ENCODE data around the gene LILRA6.
"Not testable (repeated sequence)": the region's sequence is repeated elsewhere in the genome, so short reads cannot be mapped to it uniquely, and the experiment has no call there.

The LILRA6 gene

DNA sequence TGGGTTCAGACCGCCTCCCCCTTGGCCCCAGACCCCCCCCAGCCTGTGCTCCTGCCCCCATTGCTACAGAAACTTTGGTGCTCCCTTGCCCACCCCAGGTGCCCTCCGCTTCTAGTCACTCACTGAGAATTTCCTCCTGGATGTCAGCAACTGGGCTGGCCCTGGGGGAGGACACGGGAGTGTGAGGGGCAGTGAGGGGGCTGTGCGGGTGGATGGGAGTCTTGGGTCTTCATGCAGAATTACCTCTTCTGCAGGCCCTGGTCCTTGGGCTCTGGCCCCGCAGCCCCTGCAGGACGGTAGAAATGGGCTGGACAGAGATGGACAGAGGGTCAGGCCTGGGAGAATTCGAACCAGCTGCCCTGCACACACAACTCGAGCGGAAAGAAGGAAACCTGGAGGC, 9.7 kb upstream of the LILRA6 start:
- ATAC-seq (no peak), DNase-seq (no peak)
- Mint-ChIP-seq H3K4me3 (no peak overlapping the region), H3K4me1 (peaks cover 13% of the 10 kb centered on the region), H3K27me3 (peaks cover 49% of the 10 kb centered on the region), H3K27ac (no peak overlapping the region), H3K9me3 (no peaks in the 10 kb centered on the region)

DNA sequence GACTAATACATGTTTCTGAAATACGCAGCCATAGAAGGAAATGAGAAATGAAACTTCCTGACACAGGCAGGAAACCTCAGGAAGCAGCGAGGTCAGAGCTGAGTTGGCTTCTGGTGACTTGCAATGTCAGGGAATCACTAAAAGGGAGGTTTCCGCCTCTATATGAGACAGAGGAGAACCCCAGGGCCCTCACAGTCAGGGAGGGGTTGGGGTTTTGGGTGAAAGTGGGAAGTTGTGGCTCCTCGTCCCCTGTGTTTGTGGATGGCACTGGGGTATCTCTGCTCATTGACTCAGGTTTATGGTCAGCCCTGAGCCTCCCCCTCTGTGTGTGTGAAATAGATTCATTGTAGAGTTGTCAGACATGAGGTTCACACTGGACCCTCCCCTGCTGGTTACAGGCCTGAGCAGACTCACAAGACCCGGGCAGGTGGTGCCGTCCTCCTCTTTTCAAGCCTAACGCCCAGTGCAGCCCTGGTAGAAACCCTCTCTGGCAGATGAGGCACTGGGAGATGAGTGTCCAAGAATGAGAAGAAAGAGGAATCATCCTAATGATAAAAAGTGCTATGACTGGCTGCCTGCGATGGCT, 5.5 kb upstream of the LILRA6 start:
- Mint-ChIP-seq H3K4me1 (peaks cover 23% of the 10 kb centered on the region), H3K9me3 (no peaks in the 10 kb centered on the region), H3K27me3 (peaks cover 26% of the 10 kb centered on the region), H3K4me3 (peak overlapping the region; percentile 3 to 34), H3K27ac (peak overlapping the region in 1 of 2 donors; percentile 3)
- DNase-seq: peak in 1 of 2 donors; percentile 74
- ATAC-seq: peak; percentile 95

DNA sequence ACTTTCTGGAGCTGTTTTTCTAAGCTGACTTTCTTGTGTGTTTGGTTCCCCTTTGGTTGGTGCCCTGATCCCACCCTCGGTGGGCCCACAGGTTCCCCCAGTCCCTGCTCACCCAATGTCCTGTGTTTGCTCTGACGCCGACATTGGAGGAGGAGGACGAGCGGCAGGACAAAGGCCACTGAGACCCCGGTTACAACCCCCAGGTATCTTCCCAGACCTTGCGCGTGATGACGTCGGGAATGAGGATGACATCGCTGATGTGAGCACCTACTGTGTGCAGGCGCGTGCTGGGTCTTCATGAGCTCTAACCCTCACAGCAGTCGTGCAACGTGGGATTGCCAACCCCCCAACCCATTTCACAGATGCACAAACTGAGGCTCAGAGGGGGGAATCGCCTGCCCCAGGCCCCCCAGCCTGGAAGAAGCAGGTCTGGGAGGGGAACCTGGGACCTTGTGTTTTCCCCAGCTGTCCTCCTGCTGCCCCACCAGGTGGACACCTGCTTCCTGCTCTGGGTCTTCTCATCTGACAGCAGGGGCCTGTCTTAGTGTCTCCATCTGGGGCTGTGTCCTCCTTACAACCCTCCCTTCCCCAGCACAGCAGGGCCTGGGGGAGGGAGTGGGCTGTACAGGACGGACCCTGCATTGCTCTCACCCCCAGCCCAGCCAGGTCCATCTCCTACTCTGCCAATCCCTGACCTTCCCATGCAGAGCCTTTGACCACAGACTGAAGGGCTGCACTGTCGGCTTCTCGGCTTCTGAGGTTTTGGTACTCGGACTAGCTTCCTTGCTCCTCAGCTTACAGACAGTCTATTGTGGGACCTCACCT, 4.7 kb upstream of the LILRA6 start:
- DNase-seq (no peak), ATAC-seq (peak; percentile 33)
- H3K4me1 Mint-ChIP-seq: peaks cover 23% of the 10 kb centered on the region
- no peaks in the 10 kb centered on the region for H3K9me3 Mint-ChIP-seq
- H3K27ac Mint-ChIP-seq: peak overlapping the region; percentile 3 to 94
- peak overlapping the region; percentile 3 to 34 for H3K4me3 Mint-ChIP-seq
- peaks cover 18% of the 10 kb centered on the region for H3K27me3 Mint-ChIP-seq

DNA sequence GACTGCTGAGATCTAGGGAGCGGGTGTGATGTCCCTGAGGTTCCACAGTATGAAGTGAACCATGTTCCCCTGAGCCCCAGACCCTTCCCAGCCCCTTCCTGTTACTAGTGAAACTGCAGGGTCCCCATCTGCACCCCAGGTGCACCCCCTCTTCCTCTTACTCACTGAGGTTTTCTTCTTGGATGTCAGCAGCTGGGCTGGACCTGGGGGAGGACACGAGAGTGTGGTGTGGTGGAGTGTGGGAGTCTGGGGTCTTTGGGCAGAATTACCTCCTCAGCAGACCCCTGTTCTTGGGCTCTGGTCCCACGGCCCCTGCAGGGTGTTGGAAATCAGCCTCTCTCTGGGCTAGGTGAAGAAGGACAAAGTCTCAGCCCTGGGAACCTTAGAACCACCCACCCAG, 3.3 kb upstream of the LILRA6 start:
- H3K27ac Mint-ChIP-seq: no peak overlapping the region
- peaks cover 16% of the 10 kb centered on the region for H3K27me3 Mint-ChIP-seq
- no peak overlapping the region for H3K4me3 Mint-ChIP-seq
- H3K4me1 Mint-ChIP-seq: peaks cover 23% of the 10 kb centered on the region
- ATAC-seq: no peak
- no peaks in the 10 kb centered on the region for H3K9me3 Mint-ChIP-seq
- DNase-seq: no peak

DNA sequence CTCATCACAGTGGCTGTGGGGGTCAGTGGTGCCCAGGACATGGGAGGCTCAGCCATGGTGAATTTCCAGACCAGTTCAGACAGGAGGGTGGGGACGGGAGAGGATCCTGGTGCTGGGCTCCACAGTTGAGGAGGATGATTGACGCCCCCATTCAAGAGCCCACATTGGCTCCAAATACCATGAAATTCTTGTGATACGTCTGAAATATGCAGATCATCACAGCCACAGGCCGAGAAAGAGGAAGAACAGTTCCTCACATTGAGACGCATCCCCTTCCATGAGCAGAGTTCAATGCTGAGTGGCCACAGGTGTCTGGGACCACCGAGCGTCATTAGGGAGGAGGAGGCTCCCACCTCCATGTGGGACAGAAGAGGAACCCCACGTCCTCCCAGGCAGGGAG, 1.2 kb upstream of the LILRA6 start:
- H3K4me1 Mint-ChIP-seq: peaks cover 23% of the 10 kb centered on the region
- ATAC-seq, H3K27me3 Mint-ChIP-seq, DNase-seq, H3K9me3 Mint-ChIP-seq, H3K27ac Mint-ChIP-seq, H3K4me3 Mint-ChIP-seq: not testable (repeated sequence)

DNA sequence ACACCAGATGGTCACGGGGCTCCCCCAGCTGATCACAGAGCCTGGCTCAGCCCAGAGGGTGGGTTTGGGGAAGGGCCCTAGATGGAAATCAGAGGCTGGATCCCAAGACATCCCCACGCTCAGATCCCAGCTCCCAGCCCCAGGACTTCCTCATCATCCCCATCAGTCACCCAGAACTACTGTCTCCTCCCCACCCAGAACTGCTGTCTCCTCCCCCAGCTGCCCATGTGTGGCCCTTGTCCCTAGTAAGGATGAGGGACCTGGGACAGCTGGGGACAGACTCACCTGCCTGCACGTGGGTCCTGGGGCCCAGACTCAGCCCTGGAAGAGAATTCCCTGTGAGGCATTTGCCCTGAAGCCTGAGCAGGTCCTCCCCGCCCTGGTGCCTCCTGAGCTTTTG, 356 bp downstream of the LILRA6 start:
- H3K9me3 Mint-ChIP-seq, H3K4me3 Mint-ChIP-seq, H3K27ac Mint-ChIP-seq, H3K27me3 Mint-ChIP-seq, ATAC-seq, DNase-seq: not testable (repeated sequence)
- H3K4me1 Mint-ChIP-seq: peaks cover 10% of the 10 kb centered on the region

DNA sequence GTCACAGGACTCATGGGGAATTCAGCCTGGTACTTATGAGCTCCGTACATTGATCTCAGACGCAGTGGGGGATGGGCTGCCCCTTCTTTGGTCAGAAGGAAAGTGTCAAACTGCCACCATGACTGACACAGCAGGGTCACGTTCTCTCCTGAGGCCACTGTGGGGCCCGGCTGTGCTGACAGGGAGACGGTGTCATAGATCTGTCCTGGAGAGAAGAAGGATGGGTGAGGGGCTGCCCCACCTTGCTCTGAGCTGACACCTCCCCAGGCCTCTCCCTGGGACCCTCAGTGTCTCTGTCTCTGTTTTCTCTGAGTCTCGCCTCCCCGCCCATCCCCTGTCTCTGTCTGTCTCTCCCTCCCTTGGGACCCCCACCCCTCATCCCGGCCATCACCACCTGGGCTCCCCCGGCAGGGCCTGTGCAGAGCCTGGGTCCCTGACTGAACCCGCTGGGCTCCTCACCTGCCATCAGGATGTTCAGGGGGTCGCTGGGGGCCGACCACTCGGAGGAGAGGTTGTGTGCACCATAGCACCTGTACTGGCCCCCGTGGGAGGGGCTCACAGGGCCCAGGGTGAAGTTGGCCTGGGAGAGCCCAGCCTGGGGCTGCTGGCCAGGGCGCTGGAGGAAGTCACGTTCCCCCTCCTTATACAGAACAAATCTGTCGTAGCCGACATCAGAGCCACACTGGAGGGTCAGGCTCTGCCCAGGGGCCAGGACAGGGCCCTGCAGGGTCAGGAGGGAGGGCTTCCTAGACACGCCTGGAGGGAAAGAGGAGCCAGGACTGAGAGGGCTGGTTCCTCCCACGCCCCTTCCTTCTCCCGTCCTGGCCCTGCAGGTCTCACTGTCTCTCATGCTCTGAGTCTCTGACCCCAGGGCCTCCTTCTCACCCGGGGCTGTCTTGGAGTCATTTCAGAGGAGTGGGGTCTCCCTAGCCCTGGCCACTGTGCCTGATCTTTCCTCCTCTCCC, 1.9 kb downstream of the LILRA6 start:
- H3K4me3 Mint-ChIP-seq, H3K27me3 Mint-ChIP-seq, DNase-seq, H3K9me3 Mint-ChIP-seq, H3K4me1 Mint-ChIP-seq, H3K27ac Mint-ChIP-seq, ATAC-seq: not testable (repeated sequence)

DNA sequence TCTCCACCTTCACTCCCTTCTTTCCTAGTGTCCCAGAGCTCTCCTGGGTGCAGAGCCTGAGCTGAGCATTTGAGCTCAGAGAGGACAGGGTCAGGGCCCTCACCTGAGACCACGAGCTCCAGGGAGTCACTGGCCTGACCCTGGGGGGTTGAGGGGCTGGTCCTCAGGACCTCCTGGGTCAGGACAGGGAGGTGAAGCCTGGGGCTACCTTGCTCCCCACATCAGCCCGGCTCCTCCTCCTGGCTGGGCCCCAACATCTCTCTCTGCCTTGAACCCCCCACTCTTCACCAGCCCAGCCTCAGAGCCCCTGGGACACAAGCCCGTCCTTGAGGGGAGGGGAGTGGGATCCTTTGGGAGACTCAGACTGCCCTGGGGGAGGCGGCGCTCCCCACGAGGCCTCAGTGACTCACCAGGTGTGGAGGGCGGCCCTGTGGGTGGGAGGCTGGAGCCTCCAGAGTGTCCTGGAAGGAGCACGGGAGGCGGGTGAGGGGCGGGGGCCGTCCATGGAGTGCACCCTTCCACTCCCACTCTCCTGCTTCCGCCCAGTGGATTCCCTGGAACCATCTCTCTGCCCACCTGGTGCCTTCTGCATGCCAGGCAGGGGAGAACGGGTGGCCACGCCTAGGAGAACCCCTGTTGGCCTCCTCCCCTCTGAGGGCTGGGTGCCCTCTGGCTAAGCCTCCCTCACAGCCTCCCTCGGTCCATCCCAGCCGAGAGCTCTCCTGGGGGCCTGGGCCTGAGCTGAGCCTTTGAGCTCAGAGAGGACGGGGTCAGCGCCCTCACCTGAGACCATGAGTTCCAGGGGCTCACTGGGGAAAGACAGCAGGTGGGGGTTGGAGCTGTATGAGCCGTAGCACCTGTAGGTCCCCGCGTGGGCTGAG, 2.9 kb downstream of the LILRA6 start:
- not testable (repeated sequence) for H3K9me3 Mint-ChIP-seq, DNase-seq, H3K27me3 Mint-ChIP-seq, H3K4me1 Mint-ChIP-seq, H3K4me3 Mint-ChIP-seq
- peak; percentile 28 for ATAC-seq
- H3K27ac Mint-ChIP-seq: peak overlapping the region in 1 of 2 donors; percentile 69

DNA sequence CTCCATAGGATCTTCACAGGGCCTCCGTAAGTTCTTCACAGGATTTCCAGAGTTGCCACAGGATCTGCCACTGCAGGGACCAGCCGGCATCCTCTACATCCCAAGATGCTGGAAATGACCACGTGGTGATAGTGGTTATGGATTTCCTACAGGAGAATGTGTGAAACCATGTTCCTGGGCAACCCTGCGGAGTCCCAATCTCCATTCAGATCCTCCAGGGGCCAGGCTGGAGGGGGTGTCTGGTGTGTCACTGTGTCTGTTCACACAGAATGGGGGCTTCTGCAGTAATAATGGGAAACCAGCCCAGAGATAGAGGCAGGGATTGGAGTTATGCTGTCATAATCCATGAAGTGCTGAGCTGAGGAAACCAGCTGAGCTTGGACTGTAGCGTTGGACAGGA, 8.6 kb downstream of the LILRA6 start:
- peak overlapping the region in 1 of 2 donors; percentile 14 for H3K27ac Mint-ChIP-seq
- H3K4me1 Mint-ChIP-seq: peaks cover 8% of the 10 kb centered on the region
- no peaks in the 10 kb centered on the region for H3K9me3 Mint-ChIP-seq
- no peak for DNase-seq
- no peak overlapping the region for H3K4me3 Mint-ChIP-seq
- ATAC-seq: no peak
- H3K27me3 Mint-ChIP-seq: peaks cover 43% of the 10 kb centered on the region

DNA sequence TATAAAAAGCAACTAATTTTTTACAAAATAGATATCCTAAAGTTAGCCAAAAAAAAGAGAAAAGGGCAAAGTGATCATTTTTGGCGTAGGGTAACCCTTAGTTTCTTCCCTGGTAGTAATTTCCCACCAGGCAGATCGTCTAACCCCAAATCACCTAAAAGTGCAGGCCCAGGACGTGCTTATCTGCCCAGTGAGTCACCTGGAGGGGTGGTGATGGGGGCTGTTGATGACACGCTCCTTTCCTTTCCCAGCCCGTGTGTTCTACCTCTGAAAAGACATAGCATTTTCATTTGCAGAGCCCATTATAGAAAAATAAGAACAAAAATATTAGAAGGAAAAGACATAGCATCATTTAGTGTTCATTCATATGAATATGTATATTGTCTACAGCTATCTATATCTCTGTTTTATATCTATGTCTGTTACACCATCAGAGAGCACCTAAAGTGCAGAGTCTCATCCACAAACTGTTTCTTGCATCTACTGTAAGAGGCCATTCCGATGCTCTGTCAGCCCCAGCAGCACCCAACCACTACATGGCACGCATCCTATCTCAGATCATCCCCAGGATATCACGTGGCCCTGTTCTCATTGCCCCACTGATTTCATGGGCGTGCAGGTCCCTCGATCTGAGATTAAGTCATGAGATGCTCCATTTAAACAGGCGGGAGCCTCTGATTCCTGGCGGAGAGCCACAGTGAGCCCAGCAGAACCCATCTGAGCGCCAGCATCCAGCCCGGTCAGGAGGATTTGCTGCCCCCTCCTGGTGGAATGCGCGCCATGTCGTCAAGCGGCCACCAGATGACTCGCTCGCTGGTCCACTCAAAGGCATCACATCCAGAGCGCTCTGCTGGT, 11.3 kb downstream of the LILRA6 start:
- no peak overlapping the region for H3K4me3 Mint-ChIP-seq
- ATAC-seq (peak; percentile 99), DNase-seq (peak; percentile 79 to 82)
- peaks cover 44% of the 10 kb centered on the region for H3K27me3 Mint-ChIP-seq
- H3K9me3 Mint-ChIP-seq: no peaks in the 10 kb centered on the region
- peaks cover 8% of the 10 kb centered on the region for H3K4me1 Mint-ChIP-seq
- no peak overlapping the region for H3K27ac Mint-ChIP-seq

DNA sequence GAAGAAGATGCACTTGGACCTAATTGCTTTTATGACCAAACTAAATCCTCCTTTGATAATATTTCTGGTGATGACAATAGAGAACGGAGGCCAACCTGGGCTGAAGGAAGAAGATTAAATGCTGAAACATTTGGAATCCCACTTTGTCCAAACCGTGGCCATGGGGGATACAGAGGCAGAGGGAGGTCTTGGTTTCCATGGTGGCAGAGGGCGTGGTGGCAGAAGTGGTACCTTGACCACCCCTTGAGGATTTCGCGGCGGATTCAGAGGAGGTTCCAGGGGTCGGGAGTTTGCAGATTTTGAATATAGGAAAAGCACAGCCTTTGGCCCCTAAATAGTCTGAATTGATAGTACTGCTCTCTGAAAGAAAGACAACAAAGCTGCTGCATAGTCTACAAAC, 12.6 kb downstream of the LILRA6 start:
- peaks cover 8% of the 10 kb centered on the region for H3K4me1 Mint-ChIP-seq
- ATAC-seq (no peak), DNase-seq (no peak)
- H3K27ac Mint-ChIP-seq: no peak overlapping the region
- H3K4me3 Mint-ChIP-seq: no peak overlapping the region
- peaks cover 44% of the 10 kb centered on the region for H3K27me3 Mint-ChIP-seq
- H3K9me3 Mint-ChIP-seq: no peaks in the 10 kb centered on the region

DNA sequence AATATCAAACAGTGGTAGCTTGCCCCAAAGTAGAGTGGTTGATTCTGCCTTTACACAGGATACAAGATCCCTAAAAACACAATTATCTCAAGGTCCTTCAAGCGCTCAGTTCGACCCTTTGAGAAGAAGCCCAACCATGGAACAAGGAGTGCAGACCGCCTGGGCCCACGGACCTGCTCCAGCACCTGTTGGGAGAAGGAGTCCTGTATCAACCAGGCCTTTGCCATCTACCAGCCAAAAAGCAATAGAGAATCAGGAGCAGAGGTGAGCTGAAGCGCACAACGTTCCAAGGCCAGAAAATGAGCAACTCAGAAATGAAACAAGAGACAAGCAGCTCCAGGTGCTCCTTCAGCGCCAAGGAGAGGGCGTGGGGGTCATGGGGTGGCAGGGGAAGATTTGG, 13.4 kb downstream of the LILRA6 start:
- Mint-ChIP-seq H3K27me3 (peaks cover 46% of the 10 kb centered on the region), H3K27ac (no peak overlapping the region), H3K4me3 (no peak overlapping the region), H3K9me3 (no peaks in the 10 kb centered on the region), H3K4me1 (peaks cover 8% of the 10 kb centered on the region)
- DNase-seq: no peak
- ATAC-seq: no peak

DNA sequence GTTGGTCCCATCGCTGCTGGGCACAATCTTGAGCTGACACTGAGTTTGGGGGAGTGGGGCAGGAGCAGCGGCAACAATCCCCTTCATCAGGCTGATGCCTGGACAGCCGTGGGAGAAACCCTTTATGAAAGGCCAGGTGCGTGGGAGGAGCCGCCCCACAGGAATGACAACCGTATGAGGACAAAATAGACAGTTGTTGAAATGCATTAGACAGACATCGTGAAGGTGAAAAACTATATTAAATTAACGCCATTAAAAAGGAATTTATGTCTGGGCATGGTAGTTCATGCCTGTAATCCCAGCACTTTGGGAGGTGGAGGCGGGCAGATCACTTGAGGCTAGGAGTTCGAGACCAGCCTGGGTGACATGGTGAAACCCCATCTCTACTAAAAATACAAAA, 18.0 kb downstream of the LILRA6 start:
- H3K27ac Mint-ChIP-seq, H3K4me3 Mint-ChIP-seq, H3K9me3 Mint-ChIP-seq, DNase-seq, ATAC-seq: not testable (repeated sequence)
- Mint-ChIP-seq H3K4me1 (peaks cover 11% of the 10 kb centered on the region), H3K27me3 (peaks cover 28% of the 10 kb centered on the region)

DNA sequence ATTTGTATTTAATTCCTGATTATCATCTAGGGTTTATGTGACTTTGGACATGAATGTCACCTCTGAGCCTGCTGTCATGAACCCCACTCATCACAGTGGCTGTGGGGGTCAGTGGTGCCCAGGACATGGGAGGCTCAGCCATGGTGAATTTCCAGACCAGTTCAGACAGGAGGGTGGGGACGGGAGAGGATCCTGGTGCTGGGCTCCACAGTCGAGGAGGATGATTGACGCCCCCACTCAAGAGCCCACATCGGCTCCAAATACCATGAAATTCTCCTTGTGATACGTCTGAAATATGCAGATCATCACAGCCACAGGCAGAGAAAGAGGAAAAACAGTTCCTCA, 18.7 kb downstream of the LILRA6 start:
- H3K27ac Mint-ChIP-seq, DNase-seq, ATAC-seq, H3K9me3 Mint-ChIP-seq, H3K4me3 Mint-ChIP-seq: not testable (repeated sequence)
- peaks cover 21% of the 10 kb centered on the region for H3K27me3 Mint-ChIP-seq
- peaks cover 11% of the 10 kb centered on the region for H3K4me1 Mint-ChIP-seq

Measured in stimulated activated naive CD8-positive, alpha-beta T cell treated with anti-CD3 and anti-CD28 coated beads, Interleukin-15, amount 100 ng/mL, for 72 hours (primary cell).